C4-2B (cell line): ENCODE data around the gene KANK3.
A peak's percentile ranks its signal among the peaks of the same experiment; 100 is the strongest.

ENCODE experiments used
- H3K27ac ChIP-seq: fragments of 450-650 bp; 2 replicates; pipeline ENCODE4 v1.5.1; 2017
- ZFX ChIP-seq: fragments of 450-650 bp; IDR thresholded peaks from 2 replicates; pipeline ENCODE4 v1.6.1; 2017
- TF ChIP-seq, protein P1 (sequence below): fragments of 450-650 bp; conservative IDR thresholded peaks from 2 replicates; pipeline ENCODE4 v1.5.1; 2017; ENCODE audit warnings: mild to moderate bottlenecking

KANK3 gene

DNA sequence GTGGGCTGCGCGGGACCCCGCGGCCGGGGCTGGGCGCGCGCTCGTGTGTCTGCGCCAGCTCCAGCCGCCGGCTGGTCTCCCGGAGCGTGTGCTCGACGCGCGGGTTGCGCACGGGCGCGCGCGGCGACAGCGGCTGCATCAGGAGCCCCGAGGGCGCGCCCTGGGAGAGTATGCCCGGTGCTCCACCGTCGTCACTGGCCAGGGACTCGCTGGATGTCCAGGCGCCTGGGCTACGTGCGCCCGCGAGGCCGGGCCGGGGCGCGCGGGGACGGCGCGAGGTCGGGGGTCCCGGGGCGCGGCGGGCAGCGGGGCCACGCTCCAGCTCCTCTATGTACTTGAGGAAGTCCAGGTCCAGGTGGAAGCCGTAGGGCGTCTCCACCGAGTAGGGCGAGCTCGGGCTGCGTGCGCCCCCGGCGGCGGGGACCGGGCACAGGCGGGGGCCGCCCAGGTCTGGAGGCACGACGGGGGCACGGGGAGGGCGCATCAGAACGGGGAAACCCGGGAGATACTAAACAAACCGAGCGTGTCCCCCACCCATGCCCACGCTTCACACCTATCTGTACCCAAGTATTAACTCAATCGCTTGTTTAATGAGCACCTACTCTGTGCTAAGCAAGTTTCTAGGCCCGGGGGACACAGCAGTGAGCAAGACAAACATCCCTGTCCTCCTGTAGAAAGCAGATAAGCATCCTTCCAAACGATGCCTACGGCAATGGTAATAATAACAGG, 7.6 kb downstream of the KANK3 start:
- TF ChIP-seq, protein P1, sequence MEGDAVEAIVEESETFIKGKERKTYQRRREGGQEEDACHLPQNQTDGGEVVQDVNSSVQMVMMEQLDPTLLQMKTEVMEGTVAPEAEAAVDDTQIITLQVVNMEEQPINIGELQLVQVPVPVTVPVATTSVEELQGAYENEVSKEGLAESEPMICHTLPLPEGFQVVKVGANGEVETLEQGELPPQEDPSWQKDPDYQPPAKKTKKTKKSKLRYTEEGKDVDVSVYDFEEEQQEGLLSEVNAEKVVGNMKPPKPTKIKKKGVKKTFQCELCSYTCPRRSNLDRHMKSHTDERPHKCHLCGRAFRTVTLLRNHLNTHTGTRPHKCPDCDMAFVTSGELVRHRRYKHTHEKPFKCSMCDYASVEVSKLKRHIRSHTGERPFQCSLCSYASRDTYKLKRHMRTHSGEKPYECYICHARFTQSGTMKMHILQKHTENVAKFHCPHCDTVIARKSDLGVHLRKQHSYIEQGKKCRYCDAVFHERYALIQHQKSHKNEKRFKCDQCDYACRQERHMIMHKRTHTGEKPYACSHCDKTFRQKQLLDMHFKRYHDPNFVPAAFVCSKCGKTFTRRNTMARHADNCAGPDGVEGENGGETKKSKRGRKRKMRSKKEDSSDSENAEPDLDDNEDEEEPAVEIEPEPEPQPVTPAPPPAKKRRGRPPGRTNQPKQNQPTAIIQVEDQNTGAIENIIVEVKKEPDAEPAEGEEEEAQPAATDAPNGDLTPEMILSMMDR: no peak; the same call in 1 of the 2 replicates
- TF ChIP-seq ZFX: no peak
- H3K27ac ChIP-seq: peak overlapping the region; percentile 20

GRCh38 chr19:8334458-8335342, 8.4 kb downstream of the KANK3 start:
- TF ChIP-seq ZFX: no peak
- TF ChIP-seq, protein P1: no peak
- peak overlapping the region; percentile 20 for H3K27ac ChIP-seq

GRCh38 chr19:8333767-8334457, 9.2 kb downstream of the KANK3 start:
- TF ChIP-seq ZFX: no peak
- no peak overlapping the region; the same call in 1 of the 2 replicates for H3K27ac ChIP-seq

DNA sequence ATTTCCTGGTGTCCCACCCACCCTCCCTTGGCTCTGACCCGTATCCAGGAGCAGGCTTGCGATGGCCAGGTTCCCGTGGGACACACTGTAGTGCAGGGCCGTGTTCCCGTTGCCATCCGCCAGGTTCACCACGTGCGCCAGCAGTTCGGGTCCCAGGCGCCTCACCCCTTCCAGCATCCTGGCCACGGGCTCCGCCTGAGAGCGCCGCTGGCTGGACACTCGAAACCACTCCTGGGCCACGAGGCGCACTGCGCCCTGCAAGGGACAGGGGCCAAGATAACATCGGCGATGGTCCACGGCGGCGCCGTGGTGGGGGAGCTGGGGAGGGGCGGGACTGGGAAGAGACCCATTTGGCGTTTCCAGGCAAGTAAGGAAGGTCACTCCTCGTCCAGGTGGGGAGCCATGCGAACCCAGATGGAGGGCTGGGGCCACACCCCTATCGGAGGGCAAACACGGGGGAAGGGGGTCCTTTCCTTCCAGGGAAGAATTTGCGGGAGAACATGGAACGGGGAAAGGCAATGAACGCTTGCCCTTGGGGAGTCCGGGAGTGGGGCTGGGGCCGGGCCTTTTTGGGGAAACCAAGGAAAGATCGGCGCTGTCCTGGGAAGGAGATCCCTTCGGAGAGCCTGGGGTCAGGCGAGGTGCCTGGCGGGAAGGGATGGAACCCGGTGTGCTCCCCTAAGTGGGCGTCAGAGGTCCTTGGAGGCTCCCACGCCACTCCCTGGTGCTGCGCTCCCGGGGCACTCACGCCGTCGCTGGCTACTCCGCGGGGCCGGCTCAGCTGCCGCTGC, 9.9 kb downstream of the KANK3 start:
- TF ChIP-seq, protein P1: no peak
- TF ChIP-seq ZFX: no peak

GRCh38 chr19:8331263-8331845, 11.7 kb downstream of the KANK3 start:
- no peak overlapping the region for H3K27ac ChIP-seq

More for the DNA sequence above, 9.9 kb downstream of the KANK3 start:
- H3K27ac ChIP-seq: no peak overlapping the region

DNA sequence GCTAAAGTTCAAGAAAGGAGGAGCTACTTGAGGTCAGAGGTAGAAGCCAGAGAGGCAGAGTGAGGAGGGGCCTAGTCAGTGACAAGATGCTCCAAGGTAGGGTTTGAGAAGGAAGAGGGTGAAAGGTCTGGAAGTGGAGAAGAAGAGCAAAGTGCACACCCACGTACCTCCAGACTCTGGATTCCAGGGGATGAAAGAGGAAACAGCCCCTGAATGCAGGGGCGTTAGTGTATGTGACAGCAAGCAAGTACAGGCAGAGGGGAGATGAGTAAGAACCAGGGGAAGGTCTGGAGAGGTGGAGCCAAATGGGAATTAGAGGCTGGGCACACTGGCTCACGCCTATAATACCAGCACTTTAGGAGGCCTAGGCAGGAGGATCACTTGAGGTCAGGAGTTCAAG, 13.1 kb downstream of the KANK3 start:
- peak overlapping the region; percentile 13 for H3K27ac ChIP-seq
- TF ChIP-seq, protein P1: no peak
- TF ChIP-seq ZFX: no peak

More at GRCh38 chr19:8331263-8331845, 11.7 kb downstream of the KANK3 start:
- TF ChIP-seq, protein P1: no peak
- no peak for TF ChIP-seq ZFX

- TF ChIP-seq, protein P1: no peak
- no peak for TF ChIP-seq ZFX
- no peak overlapping the region for H3K27ac ChIP-seq
These were observed 17.6 kb downstream of the KANK3 start for GRCh38 chr19:8325454-8325853.
